Osteoblast (primary cell): ENCODE data around the gene TCTA. TPM values are rescaled to one million over a fixed set of nuclear protein-coding genes. Genes with fewer than 3 reads are reported as not detected.

Experiments
- DNase-seq: peaks from one replicate; pipeline ENCODE4 v3.0.0; 2011; ENCODE audit warnings: low spot score, mixed read lengths; ENCODE audit not compliant: insufficient read length; ENCODE audit errors: missing footprints
- H2AFZ ChIP-seq: 2 replicates; pipeline ENCODE4 v1.6.0; 2011; ENCODE audit warnings: mild to moderate bottlenecking, low read length
- H3K27ac ChIP-seq: 2 replicates; pipeline ENCODE4 v1.5.1; 2011; ENCODE audit warnings: mild to moderate bottlenecking, low read depth, low read length, moderate library complexity
- H3K27me3 ChIP-seq: 2 replicates; pipeline ENCODE4 v1.6.0; 2012; ENCODE audit warnings: mild to moderate bottlenecking, control low read depth, inconsistent platforms, low read length, moderate library complexity; ENCODE audit not compliant: insufficient read depth
- H3K36me3 ChIP-seq: 2 replicates; pipeline ENCODE4 v1.5.1; 2011; ENCODE audit warnings: mild to moderate bottlenecking, low read length, control low read depth, moderate library complexity; ENCODE audit not compliant: insufficient read depth
- H3K4me1 ChIP-seq: 2 replicates; pipeline ENCODE4 v1.5.1; 2011; ENCODE audit warnings: mild to moderate bottlenecking, low read length, control low read depth, moderate library complexity; ENCODE audit not compliant: insufficient read depth
- H3K4me2 ChIP-seq: 2 replicates; pipeline ENCODE4 v1.6.0; 2011; ENCODE audit warnings: mild to moderate bottlenecking, low read length; ENCODE audit not compliant: insufficient read depth
- H3K4me3 ChIP-seq: fragments of 200-600 bp; sonication (generic); 3 replicates; pipeline ENCODE4 v1.5.1; 2012; ENCODE audit warnings: mild to moderate bottlenecking, low read length, inconsistent platforms; ENCODE audit not compliant: insufficient read depth
- H3K79me2 ChIP-seq: 2 replicates; pipeline ENCODE4 v1.6.0; 2012; ENCODE audit warnings: mild to moderate bottlenecking, low read length, control low read depth, inconsistent platforms; ENCODE audit not compliant: insufficient read depth
- H3K9me3 ChIP-seq: 2 replicates; pipeline ENCODE4 v1.5.1; 2011; ENCODE audit warnings: low read depth, low read length, control low read depth
- H4K20me1 ChIP-seq: 2 replicates; pipeline ENCODE4 v1.6.0; 2012; ENCODE audit warnings: mild to moderate bottlenecking, low read length, control low read depth; ENCODE audit not compliant: insufficient read depth
- CTCF ChIP-seq: IDR thresholded peaks from 2 replicates; pipeline ENCODE4 v1.5.1; 2011; ENCODE audit warnings: mild to moderate bottlenecking, low read depth, low read length, moderate library complexity; ENCODE audit errors: extremely low read depth
- total RNA-seq: library from RNA; depleted of rRNA; stranded (reverse); fragments of >200 nt; gene quantifications from 2 replicates; pipeline ENCODE4 v1.2.3, GENCODE V29; 2012

Gene TCTA
- total RNA-seq, 1 donor, result 35.8 TPM

GRCh38 chr3:49454898-49455681 lies 42.9 kb downstream of the TCTA start:
- H3K79me2 ChIP-seq, result no peaks in the 10 kb centered on the region
- H3K4me3 ChIP-seq, result no peak overlapping the region
- no peaks in the 10 kb centered on the region for H3K27me3 ChIP-seq
- H3K9me3 ChIP-seq, result no peaks in the 10 kb centered on the region
- DNase-seq, result peak; percentile 61
- no peaks in the 10 kb centered on the region for H4K20me1 ChIP-seq
- peaks cover 12% of the 10 kb centered on the region for H3K4me1 ChIP-seq
- TF ChIP-seq CTCF, result no peak
- no peak overlapping the region for H3K27ac ChIP-seq
- H3K36me3 ChIP-seq, result no peaks in the 10 kb centered on the region
- no peak overlapping the region for H3K4me2 ChIP-seq
- peak overlapping the region; percentile 64 for H2AFZ ChIP-seq

GRCh38 chr3:49456466-49456865 lies 44.2 kb downstream of the TCTA start:
- Histone ChIP-seq H2AFZ (no peak overlapping the region), H3K36me3 (no peaks in the 10 kb centered on the region), H3K4me1 (peaks cover 12% of the 10 kb centered on the region), H3K27ac (no peak overlapping the region), H3K9me3 (no peaks in the 10 kb centered on the region), H3K4me3 (no peak overlapping the region), H4K20me1 (no peaks in the 10 kb centered on the region), H3K79me2 (no peaks in the 10 kb centered on the region), H3K4me2 (no peak overlapping the region), H3K27me3 (no peaks in the 10 kb centered on the region)
- no peak for DNase-seq
- no peak for TF ChIP-seq CTCF

GRCh38 chr3:49460188-49460890 lies 48.1 kb downstream of the TCTA start:
- DNase-seq, result peak; percentile 51
- no peaks in the 10 kb centered on the region for H4K20me1 ChIP-seq
- H3K36me3 ChIP-seq, result no peaks in the 10 kb centered on the region
- H3K9me3 ChIP-seq, result no peaks in the 10 kb centered on the region
- H3K27me3 ChIP-seq, result no peaks in the 10 kb centered on the region
- TF ChIP-seq CTCF, result no peak
- H2AFZ ChIP-seq, result no peak overlapping the region
- H3K27ac ChIP-seq, result no peak overlapping the region
- H3K4me2 ChIP-seq, result no peak overlapping the region
- H3K79me2 ChIP-seq, result no peaks in the 10 kb centered on the region
- H3K4me3 ChIP-seq, result no peak overlapping the region
- H3K4me1 ChIP-seq, result peaks cover 13% of the 10 kb centered on the region

- no peak overlapping the region for H2AFZ ChIP-seq
- H3K4me2 ChIP-seq, result no peak overlapping the region
- no peaks in the 10 kb centered on the region for H3K9me3 ChIP-seq
- H3K27ac ChIP-seq, result no peak overlapping the region
- H4K20me1 ChIP-seq, result no peaks in the 10 kb centered on the region
- no peaks in the 10 kb centered on the region for H3K36me3 ChIP-seq
- TF ChIP-seq CTCF, result no peak
- H3K79me2 ChIP-seq, result no peaks in the 10 kb centered on the region
- H3K27me3 ChIP-seq, result no peaks in the 10 kb centered on the region
- peaks cover 12% of the 10 kb centered on the region for H3K4me1 ChIP-seq
- peak; percentile 59 for DNase-seq
- no peak overlapping the region for H3K4me3 ChIP-seq
Observed at GRCh38 chr3:49460956-49461355, 48.7 kb downstream of the TCTA start.
